Hematopoietic multipotent progenitor cell treated with erythropoietin and hydrocortisone succinate and interleukin-3 and kit ligand, for 8 days (in vitro differentiated cells): ENCODE measurements around the gene CRYBG2.

Experiments used
- DNase-seq: peaks from one replicate; pipeline ENCODE4 v3.0.0-alpha.2; 2015

Gene CRYBG2

DNA sequence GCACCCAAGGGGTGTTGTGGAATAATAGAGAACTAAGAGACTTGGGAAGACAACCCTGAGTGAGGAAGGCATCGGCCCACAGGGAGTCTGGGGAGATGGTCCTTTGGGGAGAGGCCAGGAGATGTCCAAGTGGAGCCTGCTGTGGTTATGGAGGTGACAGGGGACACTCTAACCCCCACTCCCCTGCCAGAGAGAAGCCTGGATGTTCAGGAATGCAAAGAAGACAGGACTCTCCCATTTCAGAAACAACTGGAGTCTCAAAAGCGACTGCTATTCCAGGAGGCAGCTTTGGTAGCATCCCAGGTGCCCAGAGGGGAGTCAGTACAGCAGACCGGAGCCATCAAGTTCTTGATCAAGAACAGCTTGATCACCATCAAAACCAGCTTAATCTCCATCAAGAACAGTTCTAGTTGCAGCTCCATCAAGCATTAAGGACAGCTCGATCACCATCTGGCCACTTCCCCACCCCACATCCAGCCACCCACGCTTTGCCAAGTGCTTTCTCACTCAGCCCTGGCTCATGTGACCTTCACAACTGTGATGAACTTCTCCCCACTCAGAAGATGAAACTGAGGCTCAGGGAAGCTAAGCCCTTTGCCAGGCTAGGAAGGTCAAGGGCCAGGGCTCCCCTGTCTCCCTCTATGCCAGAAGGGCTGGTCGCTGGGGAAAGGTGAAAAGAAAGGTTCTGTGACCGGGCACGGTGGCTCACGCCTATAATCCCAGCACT, 35.4 kb downstream of the CRYBG2 start:
- peak; percentile 46 for DNase-seq

DNA sequence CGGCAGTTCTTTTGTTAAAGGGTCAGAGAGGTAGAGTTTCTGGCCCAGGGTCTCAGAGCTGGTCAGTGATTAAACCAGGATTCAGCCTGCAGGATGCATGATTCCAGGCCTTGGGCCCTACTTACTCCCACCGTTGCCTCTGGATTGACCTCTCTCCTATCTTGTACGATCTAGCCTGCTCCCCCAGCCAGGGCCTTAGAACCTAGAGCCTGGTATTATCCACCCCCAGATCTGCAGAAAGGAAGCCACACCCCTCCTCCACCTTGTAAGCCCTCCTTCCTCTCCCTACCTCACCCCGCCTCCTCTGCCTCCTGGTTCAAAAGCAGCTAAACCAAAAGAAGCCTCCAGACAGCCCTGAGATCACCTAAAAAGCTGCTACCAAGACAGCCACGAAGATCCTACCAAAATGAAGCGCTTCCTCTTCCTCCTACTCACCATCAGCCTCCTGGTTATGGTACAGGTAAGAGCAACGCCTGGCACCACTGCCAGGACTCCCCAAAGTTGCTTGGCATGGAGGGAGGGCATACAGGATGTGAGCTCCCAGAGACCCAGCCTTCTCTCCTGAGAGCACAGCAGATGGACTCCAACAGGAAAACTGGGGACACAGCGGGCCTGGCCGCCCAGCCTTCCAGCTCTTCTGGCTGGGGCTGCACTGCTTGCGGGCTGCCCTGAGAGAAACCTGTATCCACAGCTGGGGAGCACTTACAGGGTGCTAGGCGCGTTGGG, 36.2 kb downstream of the CRYBG2 start, which contains the start of gene CD52:
CD52 (plus strand) TSS at position 347 of the 726 bp plus-strand sequence; CDS start at position 407, 60 bp downstream.
- DNase-seq, result peak; percentile 57

DNA sequence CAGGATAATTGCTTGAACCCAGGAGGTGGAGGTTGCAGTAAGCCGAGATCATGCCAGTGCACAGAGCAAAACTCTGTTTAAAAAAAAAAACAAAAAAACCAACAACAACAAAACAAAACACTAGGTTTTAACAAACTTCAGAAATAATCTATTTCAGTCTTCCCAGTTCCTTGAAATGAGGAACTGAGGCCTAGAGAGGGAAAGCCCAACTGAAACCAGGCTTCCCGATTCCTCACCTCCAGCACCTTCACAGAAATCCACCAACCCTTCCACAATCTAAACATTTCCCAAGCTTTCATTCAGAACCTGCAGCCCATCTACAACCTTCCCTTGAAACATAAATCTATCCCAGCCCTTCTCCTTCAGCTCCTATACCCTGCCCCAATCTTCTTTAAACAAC, 36.8 kb downstream of the CRYBG2 start:
- DNase-seq, result no peak

DNA sequence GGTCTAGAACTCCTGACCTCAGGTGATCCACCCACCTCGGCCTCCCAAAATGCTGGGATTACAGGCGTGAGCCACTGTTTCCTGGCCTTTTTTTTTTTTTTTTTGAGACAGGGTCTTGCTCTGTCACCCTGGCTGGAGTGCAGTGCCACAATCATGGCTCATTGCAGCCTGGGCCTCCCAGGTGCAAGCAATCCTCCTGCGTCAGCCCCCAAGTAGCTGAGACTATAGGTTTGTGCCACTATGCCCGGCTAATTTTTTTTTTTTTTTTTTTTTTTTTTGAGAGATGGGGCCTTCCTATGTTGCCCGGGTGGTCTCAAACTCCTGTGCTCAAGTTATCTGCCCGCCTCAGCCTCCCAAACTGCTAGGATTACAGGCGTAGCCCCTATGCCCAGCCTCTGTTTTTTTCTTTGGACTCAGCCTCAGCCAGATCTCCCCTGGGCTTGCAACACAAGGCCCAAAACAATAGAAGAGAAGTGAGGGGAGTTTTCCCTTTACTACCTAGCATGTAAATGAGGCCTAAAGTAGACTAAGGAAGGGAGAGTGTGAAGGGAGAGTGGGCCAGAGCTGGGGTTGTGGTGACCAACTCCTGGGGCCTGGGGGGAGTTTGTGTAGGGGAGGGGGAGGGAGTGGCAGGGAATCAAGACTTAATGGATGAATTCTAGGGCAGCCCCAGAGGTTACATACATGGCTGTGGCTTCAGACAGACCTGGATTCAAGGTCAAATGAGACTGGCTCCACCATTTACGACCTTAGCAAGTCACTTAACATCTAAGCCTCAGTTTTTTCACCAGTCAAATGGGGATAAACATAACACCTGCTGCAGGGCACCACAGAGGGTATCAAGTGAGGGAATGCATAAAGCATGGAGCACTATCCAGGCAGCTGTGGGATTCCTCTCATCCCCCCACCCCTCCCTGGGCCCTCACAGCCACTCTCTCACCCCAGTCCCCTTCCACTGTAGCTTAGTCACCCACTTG, 37.8 kb downstream of the CRYBG2 start:
- no peak for DNase-seq

DNA sequence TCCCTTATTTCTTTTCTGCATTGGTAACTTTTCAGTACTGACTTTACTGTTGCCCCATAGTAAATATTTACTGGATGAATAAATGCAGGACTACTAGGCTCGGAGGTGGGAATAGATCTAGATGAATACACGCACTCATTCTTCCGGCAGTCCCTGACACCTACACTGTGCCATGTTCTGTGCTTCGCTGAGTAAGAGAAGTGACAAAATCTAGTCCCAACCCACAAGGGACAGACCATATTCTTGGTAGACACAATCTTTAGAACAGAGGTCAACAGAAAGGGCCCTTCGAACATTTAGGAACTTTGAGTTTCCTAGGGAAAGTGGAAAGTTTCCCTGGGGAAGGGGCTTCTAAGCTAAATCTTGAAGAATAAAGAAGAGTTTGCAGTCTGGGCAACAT, 39.4 kb downstream of the CRYBG2 start:
- DNase-seq, result no peak

DNA sequence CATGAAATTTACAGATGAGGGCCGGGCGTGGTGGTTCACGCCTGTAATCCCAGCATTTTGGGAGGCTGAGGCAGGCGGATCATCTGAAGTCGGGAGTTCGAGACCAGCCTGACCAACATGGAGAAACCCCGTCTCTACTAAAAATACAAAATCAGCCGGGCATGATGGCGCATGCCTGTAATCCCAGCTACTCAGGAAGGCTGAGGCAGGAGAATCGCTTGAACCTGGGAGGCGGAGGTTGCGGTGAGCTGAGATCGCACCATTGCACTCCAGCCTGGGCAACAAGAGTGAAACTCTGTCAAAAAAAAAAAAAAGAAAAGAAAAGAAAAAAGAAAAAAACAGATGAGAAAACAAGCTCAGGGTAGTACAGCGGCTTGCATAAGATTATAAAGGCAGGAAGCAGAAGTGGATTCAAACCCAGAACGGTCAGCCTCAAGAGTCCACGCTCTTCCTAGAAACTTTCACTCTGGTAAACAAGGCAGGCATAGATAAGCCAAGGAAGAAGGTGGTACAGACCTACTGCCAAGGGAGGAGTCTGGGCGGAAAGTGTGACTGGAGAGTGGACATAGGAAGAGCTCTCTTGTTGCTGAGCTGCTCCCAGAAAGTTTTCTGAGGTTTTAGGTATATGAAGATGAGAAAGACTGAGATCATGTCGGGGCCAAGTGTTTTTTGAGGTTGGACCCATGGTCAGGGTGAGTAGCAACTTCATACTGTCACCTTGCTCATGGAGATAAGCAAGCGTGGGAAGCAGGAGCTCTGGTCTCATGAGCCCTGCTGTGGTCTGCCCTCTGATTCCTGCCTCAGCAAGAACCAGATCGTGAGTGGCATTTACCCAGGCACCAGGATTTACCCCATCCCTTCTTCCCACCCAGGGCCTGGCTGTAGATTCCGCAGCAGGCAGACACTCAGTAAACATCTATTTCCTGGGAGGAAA, 45.7 kb downstream of the CRYBG2 start:
- peak; percentile 82 for DNase-seq

DNA sequence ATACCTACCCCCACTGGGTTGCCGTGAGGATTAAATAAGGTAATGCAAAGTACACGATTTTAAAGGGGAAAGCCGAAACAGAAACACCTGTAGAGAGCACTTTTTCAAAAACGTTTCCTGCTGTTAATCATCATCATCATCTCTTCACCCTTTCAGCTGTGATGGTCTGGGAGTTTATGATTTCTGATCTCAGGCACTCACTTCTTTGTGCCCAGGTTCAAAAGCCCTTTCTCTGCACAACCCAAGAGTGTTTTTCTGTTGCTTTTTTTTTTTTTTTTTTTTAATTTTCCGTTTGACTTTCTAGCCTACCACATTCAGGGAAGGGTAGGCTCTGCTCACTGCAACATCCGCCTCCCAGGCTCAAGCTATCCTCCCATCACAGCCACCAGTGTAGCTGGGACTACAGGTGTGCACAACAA, 46.6 kb downstream of the CRYBG2 start:
- DNase-seq, result no peak

DNA sequence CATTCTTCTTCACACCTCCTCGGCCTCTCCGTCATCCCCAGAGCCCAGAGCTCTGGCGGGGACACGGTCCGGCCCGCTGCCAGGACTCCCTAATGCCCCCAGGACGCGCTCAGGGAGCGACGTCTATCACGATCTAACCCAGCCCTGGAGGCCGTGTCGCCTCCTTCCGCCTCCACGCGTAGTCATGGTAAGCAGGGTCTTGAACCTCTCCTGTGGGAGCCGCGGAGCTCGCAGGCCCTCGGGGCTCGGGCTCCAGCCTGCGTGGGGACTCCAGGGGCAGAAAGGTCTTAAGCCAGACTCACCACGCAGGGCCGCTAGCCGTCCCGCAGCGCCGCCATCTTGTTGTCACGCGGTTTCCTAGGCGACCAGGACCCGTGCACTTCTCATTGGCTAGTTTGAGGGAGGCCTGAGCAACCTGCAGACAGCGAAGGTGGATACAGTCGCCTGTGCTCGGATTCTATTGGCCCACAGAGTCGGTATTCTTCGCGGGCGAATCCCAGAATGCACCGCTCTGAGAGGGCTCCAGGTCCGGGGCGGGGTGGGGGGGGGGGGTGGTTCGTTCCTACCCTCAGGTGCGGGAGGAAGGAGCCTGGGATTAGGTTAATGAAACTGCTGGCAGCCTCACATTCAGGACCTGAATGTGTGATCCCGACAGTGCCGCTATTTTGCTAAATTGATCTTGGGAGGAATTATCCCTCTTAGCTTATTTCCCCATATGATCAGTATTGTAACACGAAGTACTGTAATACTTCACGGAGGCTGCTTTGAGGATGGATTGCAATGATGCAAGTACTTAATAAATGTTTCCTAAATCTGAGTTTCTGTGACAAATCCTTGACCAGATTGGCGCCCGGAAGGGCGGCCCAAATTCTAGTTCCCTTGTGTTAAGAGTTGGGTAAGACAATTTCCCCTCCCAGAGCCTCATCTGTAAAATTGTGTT, 47.4 kb downstream of the CRYBG2 start, which contains the start of gene UBXN11:
UBXN11 (minus strand) TSS at position 347 of the 940 bp plus-strand sequence. CDS start 3,753 bp downstream, outside the sequence.
- DNase-seq, result peak; percentile 97

DNA sequence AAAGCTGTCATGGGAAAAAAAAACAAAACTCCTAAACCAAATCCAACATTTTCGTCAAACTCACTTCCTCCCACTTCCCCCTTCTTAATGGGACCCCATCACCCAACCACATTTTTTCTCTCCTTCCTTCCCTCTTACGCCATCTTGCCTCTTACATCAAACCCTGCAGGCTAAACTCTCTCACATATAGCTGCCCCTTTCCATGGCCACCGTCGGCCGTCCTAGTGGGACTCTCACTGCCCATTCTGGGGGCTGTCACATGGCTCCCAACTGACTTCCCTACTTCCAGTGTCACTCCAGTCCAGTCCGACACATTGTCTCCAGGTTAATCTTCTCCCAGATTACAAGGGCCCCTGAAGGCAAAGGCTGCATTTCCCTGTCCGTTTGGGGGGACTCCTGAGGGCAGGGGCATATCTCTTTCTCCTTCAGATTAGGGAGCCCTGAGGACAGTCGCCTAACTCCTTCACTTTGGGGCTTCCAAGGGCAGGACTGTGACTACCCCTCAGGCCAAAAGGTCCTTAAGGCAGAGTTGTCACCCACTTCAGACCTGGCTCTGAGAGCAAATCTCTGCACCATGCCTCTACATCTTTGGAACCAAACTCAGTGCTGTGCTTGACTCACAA, 48.2 kb downstream of the CRYBG2 start:
- DNase-seq, result no peak

DNA sequence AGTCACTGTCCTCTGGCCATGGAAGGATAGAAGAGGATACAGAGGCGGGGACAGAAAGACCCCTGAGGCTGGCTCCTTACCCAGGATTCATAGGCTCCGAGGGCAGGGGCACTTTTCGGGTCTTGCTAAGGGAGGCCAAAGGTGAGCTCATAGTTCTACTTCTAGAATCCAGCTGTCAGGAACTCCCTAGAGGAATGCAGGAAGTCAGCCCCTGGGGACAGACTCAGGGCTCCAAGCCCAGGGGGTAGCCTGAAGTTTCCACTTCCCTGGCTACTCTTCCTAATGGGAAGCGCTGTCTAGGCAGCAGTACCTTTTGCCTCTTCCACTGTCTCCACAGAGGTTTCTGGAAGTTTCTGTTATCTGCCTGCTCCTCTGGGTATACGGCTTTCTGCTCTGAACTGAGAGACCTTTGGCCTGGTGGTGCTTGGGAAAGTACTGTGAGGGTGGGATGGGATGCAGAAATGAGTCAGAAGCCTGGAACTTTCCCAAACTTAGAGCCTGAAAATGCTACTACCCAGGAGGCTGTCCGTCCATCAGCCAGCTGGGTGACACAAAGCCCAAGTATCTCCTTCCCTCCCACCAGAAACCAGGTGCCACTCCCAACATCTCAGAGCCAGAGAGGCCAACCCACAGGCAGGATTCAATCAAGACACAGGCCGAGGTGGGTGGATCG, 51.1 kb downstream of the CRYBG2 start:
- no peak for DNase-seq

DNA sequence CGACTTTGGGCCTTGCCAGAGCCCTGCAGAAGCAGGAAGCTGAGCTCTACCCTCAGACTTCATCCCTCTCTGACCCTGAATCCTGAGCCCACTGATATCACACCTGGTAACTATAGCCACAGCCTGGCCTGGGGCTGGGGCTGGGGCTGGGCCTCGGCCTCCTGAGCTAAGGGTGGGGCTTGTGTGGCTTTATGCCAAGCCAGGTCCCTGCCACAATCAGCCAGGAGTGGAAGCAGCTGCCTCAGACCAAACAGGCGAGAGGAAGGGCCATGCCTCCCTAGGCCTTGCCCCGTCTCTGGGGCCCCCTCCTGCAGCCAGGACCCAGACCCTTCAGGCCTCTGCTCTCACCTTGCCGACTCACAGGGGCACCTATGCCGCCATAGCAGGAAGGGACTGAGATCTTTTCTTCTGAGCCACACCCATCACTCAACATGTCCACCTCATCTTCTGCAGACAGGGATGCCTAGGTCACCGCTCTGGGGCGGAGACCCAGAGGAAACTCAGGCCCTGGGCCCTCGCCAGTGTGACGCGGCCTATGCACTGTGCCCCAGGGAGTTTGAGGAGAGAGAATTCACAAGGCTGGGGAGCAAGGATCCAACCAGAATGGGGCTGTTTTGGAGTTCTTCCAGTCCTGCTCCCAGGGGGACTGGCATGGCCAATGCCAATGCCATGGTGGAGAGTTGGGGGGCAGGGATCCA, 53.2 kb downstream of the CRYBG2 start:
- no peak for DNase-seq

DNA sequence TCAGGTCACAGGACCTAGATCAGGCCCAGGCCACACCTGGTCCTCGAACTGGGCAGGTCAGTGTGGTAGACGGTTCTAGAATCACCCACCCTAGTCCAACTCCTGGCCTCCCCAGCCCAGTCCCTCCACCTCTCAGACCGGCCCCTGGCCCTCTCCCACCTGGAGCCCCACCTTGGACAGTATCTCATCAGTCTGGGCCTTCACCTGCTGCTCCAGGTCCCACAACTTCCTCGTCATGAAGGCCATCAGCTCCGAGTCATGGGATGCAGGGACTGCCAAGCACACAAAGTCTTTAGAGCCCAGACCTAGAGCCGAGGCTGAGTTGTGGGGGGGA, 56.2 kb downstream of the CRYBG2 start:
- no peak for DNase-seq

DNA sequence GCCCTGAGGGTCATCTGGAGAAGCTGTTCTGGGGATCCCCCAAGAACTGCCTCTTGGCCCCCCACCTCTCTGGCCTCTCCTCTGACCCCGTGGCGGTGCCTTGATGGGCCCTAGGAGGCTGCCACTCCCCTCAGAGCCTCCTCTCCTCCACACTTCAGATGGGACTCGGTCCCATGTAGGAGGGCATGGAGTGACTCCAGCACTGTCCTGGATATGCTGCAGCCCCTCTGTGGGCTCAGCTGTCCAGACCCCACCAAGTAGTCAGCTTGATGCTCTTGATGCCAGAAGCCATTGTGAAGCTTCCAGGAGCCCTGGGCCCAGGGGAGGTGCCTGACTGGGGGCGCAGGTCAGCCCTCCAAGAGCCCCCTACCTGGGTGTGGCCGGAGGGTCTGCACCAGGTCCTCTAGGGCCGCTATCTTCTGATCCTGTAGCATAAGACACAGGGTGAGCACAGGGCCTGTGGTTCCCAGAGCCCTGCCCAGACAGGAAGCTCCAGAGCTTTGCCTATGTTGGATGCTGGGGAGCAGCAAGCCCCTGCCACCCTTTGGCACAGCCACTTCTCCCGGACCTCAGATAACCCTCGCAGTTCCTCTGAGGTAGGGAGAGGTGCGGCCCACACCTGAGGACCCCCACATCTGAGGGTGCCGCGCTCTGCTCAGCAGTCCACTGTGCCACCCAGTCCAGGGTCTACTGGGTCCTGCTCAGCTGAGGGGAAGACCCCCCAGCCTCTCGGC, 56.7 kb downstream of the CRYBG2 start:
- DNase-seq, result no peak

DNA sequence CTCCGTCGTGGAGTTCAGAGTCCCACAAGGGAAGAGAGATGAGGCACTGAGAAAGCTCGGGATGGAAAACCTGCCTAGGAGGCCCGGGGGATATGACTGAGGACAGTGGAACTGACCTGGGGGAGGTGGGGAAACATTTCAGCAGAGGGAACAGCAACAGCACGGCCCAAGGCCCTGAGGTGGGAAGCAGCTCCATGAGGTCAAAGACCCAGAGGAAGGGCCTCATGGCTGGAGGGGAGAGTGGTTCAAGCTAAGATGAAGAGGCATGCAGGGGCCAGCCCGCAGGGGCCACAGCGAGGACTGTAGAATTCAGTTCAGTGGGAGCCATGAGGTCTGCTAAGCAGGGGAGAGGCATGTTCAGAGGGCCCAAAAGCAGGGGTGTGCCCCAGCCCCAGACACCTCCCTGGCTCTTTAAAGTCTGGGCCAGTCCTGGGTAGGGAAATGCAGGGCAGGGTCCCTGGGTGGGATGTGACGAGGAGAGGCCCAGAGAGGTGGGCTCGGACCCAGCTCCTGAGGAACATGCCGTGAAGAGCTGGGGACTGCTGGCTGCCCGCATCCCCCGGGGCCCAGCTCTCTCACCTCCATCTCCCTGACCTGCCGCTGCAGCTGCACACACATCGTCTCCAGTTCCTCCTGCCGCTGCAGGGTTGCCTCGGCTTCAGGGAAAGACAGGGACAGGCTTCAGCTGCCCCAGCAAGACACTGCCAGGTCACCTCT, 57.4 kb downstream of the CRYBG2 start:
- no peak for DNase-seq

DNA sequence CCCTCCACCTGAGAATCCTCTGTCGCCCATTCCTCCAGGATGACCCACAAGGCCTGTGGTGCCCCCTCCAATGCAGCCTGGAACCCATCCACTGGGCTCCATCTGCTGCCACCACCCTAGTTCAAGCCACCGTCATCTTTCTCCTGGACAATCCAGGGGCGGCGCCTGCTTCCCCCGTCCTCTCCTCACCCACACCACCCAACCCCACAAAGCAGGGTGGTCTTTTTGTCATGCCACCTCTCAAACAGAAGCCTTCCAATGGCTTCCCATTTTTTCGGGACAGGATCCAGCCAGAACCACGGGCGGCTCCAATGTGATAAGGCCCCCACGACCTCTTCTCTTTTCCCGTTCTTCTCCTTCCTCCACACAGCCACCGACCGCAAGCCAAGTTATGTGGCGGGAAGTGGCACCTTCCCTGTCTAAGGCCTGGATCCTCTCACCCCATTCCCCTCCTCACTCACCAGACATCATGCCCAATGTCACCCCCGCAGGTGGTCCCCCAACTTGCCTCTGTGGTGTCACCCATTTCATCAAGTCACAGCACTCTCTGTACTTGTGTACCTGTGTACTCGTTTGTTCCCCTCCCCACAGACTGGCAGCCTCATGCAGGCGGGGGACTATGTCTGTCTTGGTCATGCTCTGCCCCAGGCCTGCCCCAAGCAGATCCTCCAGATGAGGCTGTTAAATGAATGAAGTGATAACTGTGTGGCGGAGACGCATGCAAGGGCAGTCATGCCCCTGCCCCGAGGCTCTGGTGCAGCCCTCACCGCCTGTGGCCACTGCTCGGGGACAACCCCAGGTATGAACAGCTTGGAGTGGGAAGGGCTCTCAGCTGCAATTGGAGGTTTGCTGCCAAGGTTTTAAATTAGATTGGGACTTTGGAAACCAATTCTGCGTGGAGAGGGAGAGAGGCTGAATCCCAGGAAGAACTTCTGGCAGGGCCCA, 58.5 kb downstream of the CRYBG2 start:
- no peak for DNase-seq

DNA sequence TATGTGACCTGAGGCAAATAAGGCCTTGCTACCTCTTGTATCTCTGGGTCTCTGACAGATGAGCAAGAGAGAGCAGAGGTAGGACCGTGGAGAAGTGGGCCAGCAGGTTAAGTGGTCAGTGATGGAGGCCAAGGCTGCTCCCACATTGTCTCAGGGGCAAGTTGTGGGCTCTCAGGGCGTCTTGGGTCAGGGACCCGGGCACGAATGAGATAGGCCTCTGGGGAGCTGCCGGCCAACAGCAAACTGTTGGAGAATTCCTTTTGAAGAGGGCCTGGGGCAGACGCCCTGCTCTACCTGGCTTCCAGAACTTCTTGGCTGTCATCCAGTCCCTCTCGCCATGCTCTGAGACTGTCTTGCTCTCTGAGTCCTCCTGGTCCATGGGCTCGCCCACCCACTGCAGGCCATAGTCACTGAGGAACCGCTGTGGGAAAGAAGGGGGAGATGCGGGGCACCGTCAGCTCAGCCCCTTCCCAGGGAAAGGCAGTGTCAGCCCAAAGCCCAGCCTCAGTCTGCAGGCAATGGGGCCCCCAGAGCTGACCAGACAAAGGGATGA, 59.9 kb downstream of the CRYBG2 start:
- no peak for DNase-seq
